ENCODE results near the gene EPB41L4A.

The EPB41L4A gene

DNA sequence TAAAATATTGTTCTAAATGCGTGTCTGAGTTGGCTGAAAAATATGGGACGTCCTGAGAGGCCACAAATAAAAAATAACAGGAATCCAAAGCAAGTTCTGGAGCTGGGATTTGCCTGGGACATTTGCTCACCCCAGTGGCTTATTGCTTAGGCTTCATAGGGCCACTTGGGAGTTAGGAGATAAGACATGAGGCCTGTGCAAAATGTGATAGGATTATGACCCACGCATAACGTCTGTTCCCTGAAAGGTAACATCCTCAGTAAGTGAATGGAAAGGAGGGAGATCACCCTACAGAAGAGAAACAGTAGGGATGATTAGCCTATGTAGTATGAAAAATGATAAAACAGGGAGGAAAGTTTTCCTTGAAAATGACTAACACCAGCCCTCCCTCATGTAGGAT lies 269.4 kb downstream of the EPB41L4A start:
- TF ChIP-seq CTCF (IDR thresholded peaks at IDR 0.05; ENCODE audit: extremely low read depth, missing control alignments): no peak
- no peak for DNase-seq (ENCODE audit: low spot score)

GRCh38 chr5:112146323-112147226 lies 272.5 kb downstream of the EPB41L4A start:
- TF ChIP-seq CTCF (IDR thresholded peaks at IDR 0.05; ENCODE audit: extremely low read depth, missing control alignments): peak; percentile 41
- peak; percentile 38 for DNase-seq (ENCODE audit: low spot score)

DNA sequence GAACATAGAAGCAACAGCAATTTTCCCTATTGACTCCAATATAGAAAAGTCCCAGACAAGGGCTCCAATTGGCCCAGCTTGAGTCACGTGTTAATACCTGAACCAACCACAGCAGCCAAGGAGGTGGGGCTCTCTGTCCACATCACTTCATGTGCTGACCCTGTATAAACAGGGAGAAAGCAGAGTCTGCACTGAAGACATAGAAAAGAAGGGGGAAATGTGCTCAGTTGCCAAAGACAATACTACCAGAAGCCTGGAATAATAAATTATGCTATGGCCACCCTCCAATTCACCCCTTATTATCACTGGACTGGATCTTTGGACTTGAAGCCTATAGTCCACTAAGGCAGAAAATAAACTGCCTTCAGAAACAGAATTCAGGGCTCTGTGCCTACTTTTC lies 275.4 kb downstream of the EPB41L4A start:
- no peak for TF ChIP-seq CTCF (IDR thresholded peaks at IDR 0.05; ENCODE audit: extremely low read depth, missing control alignments)
- DNase-seq (ENCODE audit: low spot score): no peak

DNA sequence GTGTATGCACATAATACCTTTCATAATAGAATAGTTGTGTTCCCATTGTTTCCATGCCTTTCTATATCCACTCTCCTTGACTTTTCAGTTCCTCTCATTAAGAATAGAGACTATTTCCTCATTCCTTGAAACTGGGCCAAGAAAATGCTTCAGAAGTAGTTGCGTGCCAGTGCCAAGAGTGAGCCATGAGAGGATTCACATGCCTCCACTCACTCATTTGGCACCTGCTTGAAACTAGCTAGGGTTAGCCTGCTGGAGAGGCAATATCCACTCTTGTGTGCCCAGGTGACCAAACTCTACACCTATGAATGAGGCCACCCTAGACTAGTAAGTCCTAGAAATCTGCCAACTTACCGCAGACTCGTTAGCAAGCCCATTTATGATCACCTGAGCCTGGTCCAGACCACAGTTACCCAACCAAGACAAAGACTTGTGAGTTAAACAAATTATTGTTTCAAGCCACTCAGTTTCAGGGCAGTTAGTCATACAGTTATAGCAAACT lies 276.3 kb downstream of the EPB41L4A start:
- no peak for DNase-seq (ENCODE audit: low spot score)
- TF ChIP-seq CTCF (IDR thresholded peaks at IDR 0.05; ENCODE audit: extremely low read depth, missing control alignments): no peak

- TF ChIP-seq CTCF (IDR thresholded peaks at IDR 0.05; ENCODE audit: extremely low read depth, missing control alignments): no peak
- DNase-seq (ENCODE audit: low spot score): no peak
Measured at GRCh38 chr5:112141582-112141981, 277.5 kb downstream of the EPB41L4A start.

DNA sequence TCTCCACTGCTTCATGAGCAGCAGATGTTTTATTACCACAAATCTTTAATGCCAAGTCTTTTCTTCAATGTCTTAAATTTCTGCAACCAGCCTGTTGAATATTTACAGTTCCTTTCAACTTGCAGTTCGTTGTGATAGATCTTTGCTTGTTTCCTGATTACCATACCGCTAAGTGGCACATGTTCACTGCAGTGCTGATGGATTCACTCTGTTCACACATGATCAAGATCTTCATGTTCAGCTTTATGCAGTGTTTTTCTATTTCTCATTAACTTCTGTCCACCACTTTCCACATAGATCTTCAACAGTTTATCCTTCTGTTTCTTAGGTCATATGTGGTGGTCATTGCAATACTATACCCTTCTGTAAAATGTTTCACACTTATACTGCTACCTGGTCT lies 280.6 kb downstream of the EPB41L4A start:
- TF ChIP-seq CTCF (IDR thresholded peaks at IDR 0.05; ENCODE audit: extremely low read depth, missing control alignments): no peak
- no peak for DNase-seq (ENCODE audit: low spot score)

DNA sequence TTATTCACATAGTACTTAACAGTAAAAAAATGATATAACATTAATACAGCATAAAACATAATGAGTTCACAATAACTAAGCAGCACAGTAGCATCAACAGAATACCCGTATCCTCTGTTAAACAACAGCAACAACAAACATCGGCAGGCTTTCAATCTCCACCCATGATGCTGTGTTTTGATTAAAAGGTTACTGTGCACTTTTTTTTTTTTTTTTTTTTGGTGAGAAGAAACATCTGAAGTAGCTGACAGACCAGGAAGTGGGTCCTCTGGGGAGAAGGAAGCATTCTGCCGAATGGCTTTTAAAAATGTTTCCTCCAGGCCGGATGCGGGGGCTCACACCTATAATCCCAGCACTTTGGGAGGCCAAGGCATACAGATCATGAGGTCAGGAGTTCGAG lies 282.3 kb downstream of the EPB41L4A start:
- DNase-seq (ENCODE audit: low spot score): no peak
- no peak for TF ChIP-seq CTCF (IDR thresholded peaks at IDR 0.05; ENCODE audit: extremely low read depth, missing control alignments)

Data from GM20000 (cell line).